ENCODE measurements around the gene TSSK2. TPM values are rescaled to one million over a fixed set of nuclear protein-coding genes. Genes with fewer than 3 reads are reported as not detected.

Gene TSSK2
- total and polyA plus RNA-seq, 2 experiments from 2014 or later = not detected

GRCh38 chr22:19092725-19093124 is 38.4 kb upstream of the TSSK2 start (continued):
- TF ChIP-seq ZNF462 (CRISPR knock-in tag; IDR thresholded peaks at IDR 0.05) = no peak
- TF ChIP-seq STAT1 (IDR thresholded peaks at IDR 0.05; ENCODE audit: unreplicated experiment) = no peak
- no peak for TF ChIP-seq POLR2AphosphoS5 (IDR thresholded peaks at IDR 0.05; ENCODE audit: low read depth)
- TF ChIP-seq JUNB (IDR thresholded peaks at IDR 0.05; ENCODE audit: unreplicated experiment) = no peak
- TF ChIP-seq ZNF331 (CRISPR knock-in tag; IDR thresholded peaks at IDR 0.05; ENCODE audit: low read depth) = no peak
- no peak for TF ChIP-seq CREB1 (CRISPR knock-in tag; IDR thresholded peaks at IDR 0.05; ENCODE audit: low read depth)
- no peak for TF ChIP-seq CTCF (conservative IDR thresholded peaks at IDR 0.05; ENCODE audit: low read depth in 2 of 2)

- Histone ChIP-seq H2AFZ (no peak overlapping the region), H3K4me3 (no peak overlapping the region), H3K9me2 (ENCODE audit: insufficient read depth) (no peaks in the 10 kb centered on the region), H3F3A (replicated peaks; ENCODE audit: low read depth) (no peaks in the 10 kb centered on the region), H4K20me1 (replicated peaks; ENCODE audit: insufficient read depth) (peaks cover 33% of the 10 kb centered on the region), H3K4me1 (ENCODE audit: insufficient read depth) (no peaks in the 10 kb centered on the region), H3K79me2 (replicated peaks; ENCODE audit: insufficient read depth) (peaks cover 93% of the 10 kb centered on the region), H3K27ac (ENCODE audit: low read depth) (no peak overlapping the region), H3K4me2 (no peak overlapping the region), H3K36me3 (ENCODE audit: insufficient read depth) (no peaks in the 10 kb centered on the region), H3K27me3 (ENCODE audit: insufficient read depth) (no peaks in the 10 kb centered on the region)
- H3K4me3 Mint-ChIP-seq = no peak overlapping the region
- DNase-seq (ENCODE audit: low spot score) (no peak), ATAC-seq (no peak)
- no peak overlapping the region for H3K27ac Mint-ChIP-seq
- no peaks in the 10 kb centered on the region; the same call in 1 of the 3 replicates for H3K36me3 Mint-ChIP-seq (ENCODE audit: low read depth)
- peaks cover 2% of the 10 kb centered on the region; the same call in 1 of the 3 replicates for H3K4me1 Mint-ChIP-seq
- H3K9me3 Mint-ChIP-seq = no peaks in the 10 kb centered on the region
- peaks cover 1% of the 10 kb centered on the region for H3K27me3 Mint-ChIP-seq (ENCODE audit: insufficient read depth, low read depth, poor library complexity)
- TF ChIP-seq STAT1 (IDR thresholded peaks at IDR 0.05; ENCODE audit: unreplicated experiment) (no peak), POLR2AphosphoS5 (IDR thresholded peaks at IDR 0.05; ENCODE audit: low read depth) (no peak), ZNF331 (CRISPR knock-in tag; IDR thresholded peaks at IDR 0.05; ENCODE audit: low read depth) (no peak), EZH2phosphoT487 (IDR thresholded peaks at IDR 0.05; ENCODE audit: unreplicated experiment) (no peak), NANOG (IDR thresholded peaks at IDR 0.05; ENCODE audit: borderline replicate concordance) (no peak), EZH2 (IDR thresholded peaks at IDR 0.05; ENCODE audit: low read depth, unreplicated experiment) (no peak), JUNB (IDR thresholded peaks at IDR 0.05; ENCODE audit: unreplicated experiment) (no peak), CTCF (conservative IDR thresholded peaks at IDR 0.05; ENCODE audit: low read depth in 2 of 2) (no peak), CREB1 (CRISPR knock-in tag; IDR thresholded peaks at IDR 0.05; ENCODE audit: low read depth) (no peak)
- TF ChIP-seq, protein P1, sequence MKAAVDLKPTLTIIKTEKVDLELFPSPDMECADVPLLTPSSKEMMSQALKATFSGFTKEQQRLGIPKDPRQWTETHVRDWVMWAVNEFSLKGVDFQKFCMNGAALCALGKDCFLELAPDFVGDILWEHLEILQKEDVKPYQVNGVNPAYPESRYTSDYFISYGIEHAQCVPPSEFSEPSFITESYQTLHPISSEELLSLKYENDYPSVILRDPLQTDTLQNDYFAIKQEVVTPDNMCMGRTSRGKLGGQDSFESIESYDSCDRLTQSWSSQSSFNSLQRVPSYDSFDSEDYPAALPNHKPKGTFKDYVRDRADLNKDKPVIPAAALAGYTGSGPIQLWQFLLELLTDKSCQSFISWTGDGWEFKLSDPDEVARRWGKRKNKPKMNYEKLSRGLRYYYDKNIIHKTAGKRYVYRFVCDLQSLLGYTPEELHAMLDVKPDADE (IDR thresholded peaks at IDR 0.05) = no peak
Observed at GRCh38 chr22:19094393-19094997, 36.6 kb upstream of the TSSK2 start.

Measured in GM23338 (cell line).